OCI-LY3 (cell line): ENCODE results near the gene DPYSL4.

ENCODE experiments used
- CTCF ChIP-seq: fragments of 200-600, 300-600 bp; sonication (generic); IDR thresholded peaks from 2 replicates; pipeline ENCODE4 v1.5.1; 2014; ENCODE audit warnings: antibody characterized with exemption, low read length, low read depth
- EZH2phosphoT487 ChIP-seq: fragments of 200-600 bp; shearing (Covaris generic); IDR thresholded peaks from 2 replicates; pipeline ENCODE4 v1.6.1; 2018; ENCODE audit warnings: antibody characterized with exemption, mixed run types, low read depth

DNA sequence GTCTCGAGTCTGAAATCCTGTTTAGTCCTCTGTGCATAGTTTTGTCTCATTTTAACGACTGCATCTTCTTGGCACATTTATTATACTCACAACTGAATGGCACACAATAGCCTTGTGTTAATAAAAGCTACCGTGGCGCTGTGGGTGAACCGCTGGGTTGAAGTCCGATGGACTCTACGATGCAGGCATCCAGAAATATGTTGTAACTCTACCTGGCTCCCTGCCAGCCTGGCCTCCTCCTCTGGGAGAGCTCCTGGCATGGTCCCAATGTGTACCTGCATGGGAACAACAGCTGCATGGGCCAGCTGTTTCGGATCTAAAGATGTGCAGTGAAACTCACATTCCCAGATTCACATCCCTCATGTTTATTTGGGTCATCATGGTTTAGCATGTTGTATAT is 3.7 kb upstream of the DPYSL4 start:
- no peak for TF ChIP-seq CTCF
- no peak for TF ChIP-seq EZH2phosphoT487
